B cell (primary cell): ENCODE results near the gene WDR90. TPM values are rescaled to one million over a fixed set of nuclear protein-coding genes. Genes with fewer than 3 reads are reported as not detected.

ENCODE experiments used
- ATAC-seq: fragments of 200-7000 bp; cut with Tn5 transposase; one replicate; pipeline ENCODE4 v1.10.0; 2021; ENCODE audit warnings: low read depth, mild to moderate bottlenecking, moderate number of reproducible peaks, moderate library complexity
- CTCF ChIA-PET: fragments of 350-600 bp; sonication (Branson Sonifier 250); formaldehyde crosslinking; loops from one replicate; lab custom pipeline; 2021; ENCODE audit warnings: antibody characterized with exemption, inconsistent platforms; lab: Charles Lee
- POLR2A ChIA-PET: fragments of 350-600 bp; sonication (Branson Sonifier 250); formaldehyde crosslinking; loops from one replicate; lab custom pipeline; 2021; ENCODE audit warnings: antibody characterized with exemption; lab: Charles Lee
- DNase-seq: peaks from one replicate; pipeline ENCODE4 v3.0.0; 2013
- H2AFZ ChIP-seq: 2 replicates; pipeline ENCODE4 v1.6.1; 2012; ENCODE audit warnings: mild to moderate bottlenecking, low read depth, low read length; ENCODE audit not compliant: insufficient read depth, poor library complexity, severe bottlenecking
- H3K27ac ChIP-seq, 2 donors: 1 replicate in 1 of 2; 2 replicates in 1 of 2; pipeline ENCODE4 v1.5.1; 2012 to 2013; ENCODE audit warnings: low read length in 2 of 2, mild to moderate bottlenecking in 2 of 2, moderate library complexity in 1 of 2
- H3K27me3 ChIP-seq, 4 experiments: fragments of 200-600 bp in 1 of 4; sonication (generic) in 1 of 4; replicated peaks in 1 of 4; 1 replicate in 2 of 4; 2 replicates in 2 of 4; pipeline versions ENCODE4 v1.6.1 to v1.7.0; 2013 to 2016; ENCODE audit warnings: low read length in 3 of 4, mild to moderate bottlenecking in 2 of 4, mixed read lengths in 1 of 4, moderate library complexity in 1 of 4; ENCODE audit not compliant: insufficient read depth in 4 of 4, control insufficient read depth in 3 of 4; ENCODE audit errors: control extremely low read depth in 1 of 4
- H3K36me3 ChIP-seq, 2 experiments: replicated peaks in 1 of 2; 1 replicate in 1 of 2; 2 replicates in 1 of 2; pipeline versions ENCODE4 v1.6.1 to v1.7.1; 2013; ENCODE audit warnings: low read length in 1 of 2; ENCODE audit not compliant: insufficient read depth in 2 of 2, control insufficient read depth in 1 of 2; ENCODE audit errors: control extremely low read depth in 1 of 2, extremely low read depth in 1 of 2
- H3K4me1 ChIP-seq, 2 donors: fragments of 200-600 bp in 1 of 2; sonication (generic) in 1 of 2; 1 replicate in 1 of 2; 2 replicates in 1 of 2; pipeline versions ENCODE4 v1.5.1 to v1.6.1; 2013 to 2017; ENCODE audit warnings: low read length in 2 of 2; ENCODE audit not compliant: control insufficient read depth in 2 of 2, insufficient read depth in 2 of 2
- H3K4me2 ChIP-seq: replicated peaks from 2 replicates; pipeline ENCODE3; 2012; ENCODE audit warnings: mild to moderate bottlenecking, low read depth, low read length; ENCODE audit not compliant: poor library complexity, severe bottlenecking
- H3K4me3 ChIP-seq, 5 experiments: fragments of 200-600 bp in 1 of 5; sonication (generic) in 1 of 5; 1 replicate in 3 of 5; 2 replicates in 2 of 5; pipeline versions ENCODE4 v1.5.1 to v1.7.0; 2011 to 2016; ENCODE audit warnings: low read length in 4 of 5, mild to moderate bottlenecking in 4 of 5, low read depth in 2 of 5, control low read depth in 1 of 5, moderate library complexity in 1 of 5; ENCODE audit not compliant: insufficient read depth in 1 of 5; ENCODE audit errors: control extremely low read depth in 1 of 5, extremely low read depth in 1 of 5
- H3K79me2 ChIP-seq: fragments of 200-600 bp; sonication (generic); one replicate; pipeline ENCODE4 v1.6.0; 2016; ENCODE audit warnings: low read length; ENCODE audit not compliant: control insufficient read depth, insufficient read depth
- H3K9ac ChIP-seq: fragments of 200-600 bp; sonication (generic); 2 replicates; pipeline ENCODE4 v1.6.1; 2017; ENCODE audit warnings: mild to moderate bottlenecking, low read length, moderate library complexity
- H3K9me3 ChIP-seq, 3 donors: one replicate each; pipeline versions ENCODE4 v1.6.1 to v1.7.1; 2013; ENCODE audit warnings: low read length in 2 of 3; ENCODE audit not compliant: control insufficient read depth in 2 of 3, insufficient read depth in 1 of 3; ENCODE audit errors: control extremely low read depth in 1 of 3
- H4K20me1 ChIP-seq: 2 replicates; pipeline ENCODE4 v1.6.0; 2012; ENCODE audit warnings: mild to moderate bottlenecking, low read length; ENCODE audit not compliant: insufficient read depth, control insufficient read depth, poor library complexity, severe bottlenecking
- H3K27ac Mint-ChIP-seq: one replicate; pipeline ENCODE4 v1.8.0; 2021; ENCODE audit warnings: mixed read lengths
- H3K27me3 Mint-ChIP-seq: one replicate; pipeline ENCODE4 v1.8.0; 2021; ENCODE audit warnings: mixed read lengths
- H3K4me1 Mint-ChIP-seq: one replicate; pipeline ENCODE4 v1.8.0; 2021; ENCODE audit warnings: mixed read lengths
- H3K4me3 Mint-ChIP-seq: one replicate; pipeline ENCODE4 v1.8.0; 2021; ENCODE audit warnings: mixed read lengths
- H3K9me3 Mint-ChIP-seq: one replicate; pipeline ENCODE4 v1.8.0; 2022; ENCODE audit warnings: mixed read lengths; ENCODE audit not compliant: insufficient read depth
- CTCF ChIP-seq: fragments of 200-600 bp; IDR thresholded peaks from one replicate; pipeline ENCODE4 v1.8.0; 2022; ENCODE audit warnings: antibody characterized with exemption, mild to moderate bottlenecking
- EZH2 ChIP-seq: IDR thresholded peaks from 2 replicates; pipeline ENCODE4 v1.6.1; 2012; ENCODE audit warnings: borderline replicate concordance, low read depth, mild to moderate bottlenecking, moderate library complexity, low read length; ENCODE audit not compliant: insufficient read depth, poor library complexity, severe bottlenecking
- WGBS: methylation state at CpG from one replicate; pipeline ENCODE4 v1.1.5; 2013; ENCODE audit warnings: missing lambda C conversion rate; ENCODE audit not compliant: insufficient coverage; 5-methylcytosine and 5-hydroxymethylcytosine counted together
- intact Hi-C: fragments of 100-400 bp; cut with micrococcal nuclease; formaldehyde crosslinking; loops from one replicate; pipeline ENCODE4 v1.10.0; 2022
- polyA plus RNA-seq: library from polyadenylated mRNA; depleted of rRNA; stranded (reverse); fragments of >200 nt; gene quantifications from 2 replicates; pipeline ENCODE4 v1.2.3, GENCODE V29; 2012
- total RNA-seq, 2 donors: library from RNA; stranded (reverse); fragments of 120-200 nt in 1 of 2; gene quantifications; 1 replicate in 1 of 2; 2 replicates in 1 of 2; pipeline versions ENCODE4 v1.2.3 to v1.2.4, GENCODE V29; 2013 to 2022

Gene WDR90
- total and polyA plus RNA-seq, 2 donors (not counting 1 experiment from before 2014, with no cell fraction given) = 23.1 to 34.7 TPM

GRCh38 chr16:715477-716199, 66.5 kb downstream of the WDR90 start:
- peak; percentile 56 for DNase-seq

More at GRCh38 chr16:715477-716199, 66.5 kb downstream of the WDR90 start:
- peaks cover 0 to 36% (median 14%) of the 10 kb centered on the region in 4 experiments for H3K27me3 ChIP-seq
- peak overlapping the region; percentile 95 for H3K4me2 ChIP-seq
- H3K9me3 Mint-ChIP-seq = no peaks in the 10 kb centered on the region
- H3K4me1 ChIP-seq = peaks cover 21 to 34% of the 10 kb centered on the region in 2 donors
- ChIA-PET POLR2A (interaction anchor here (1.4 to 2.1 kb wide), 3 partner anchors 10 to 25 kb away, joined by 4 to 11 read pairs (median 8); partner anchors contain the start of genes CCDC78 and CIAO3), CTCF (interaction anchor here (0.9 to 7.6 kb wide), 7 partner anchors 8 to 70 kb away, joined by 3 to 94 read pairs (median 9); partner anchors contain the start of genes CCDC78, CHTF18, CIAO3 and RPUSD1)
- H3K9ac ChIP-seq = peak overlapping the region; percentile 61
- intact Hi-C loops = loop anchor here (5.0 kb wide), 1 partner anchor 257 kb away; the partner anchor contains the start of gene LMF1
- H4K20me1 ChIP-seq = peaks cover 11% of the 10 kb centered on the region
- H3K27me3 Mint-ChIP-seq = peaks cover 10% of the 10 kb centered on the region
- peaks cover 13% of the 10 kb centered on the region for H3K4me1 Mint-ChIP-seq
- peak overlapping the region in 4 of 5 experiments; percentile 8 to 61 (median 54) for H3K4me3 ChIP-seq
- no peak overlapping the region for H3K27ac ChIP-seq
- 2% methylated on average over 74 of the region's 74 CpGs for WGBS
- TF ChIP-seq EZH2 (no peak), CTCF (peak; percentile 12)
- peak; percentile 8 for ATAC-seq
- no peaks in the 10 kb centered on the region for H3K36me3 ChIP-seq
- no peaks in the 10 kb centered on the region for H3K79me2 ChIP-seq
- H3K27ac Mint-ChIP-seq = no peak overlapping the region
- peak overlapping the region; percentile 72 for H3K4me3 Mint-ChIP-seq
- peaks cover 0 to 12% (median 0%) of the 10 kb centered on the region in 3 donors for H3K9me3 ChIP-seq
- H2AFZ ChIP-seq = peak overlapping the region; percentile 77
